ENCODE measurements around the gene PGRMC1.

Gene PGRMC1

GRCh38 chrX:119226446-119226845 is 9.6 kb upstream of the PGRMC1 start:
- DNase-seq, result no peak
- no peak overlapping the region for H3K27ac ChIP-seq
- H3K36me3 ChIP-seq, result no peaks in the 10 kb centered on the region
- no peak overlapping the region for H3K4me3 ChIP-seq (ENCODE audit: low read depth, low read length)
- no peak for TF ChIP-seq CTCF (IDR thresholded peaks at IDR 0.05; ENCODE audit: low read depth, low read length)
- H3K9me3 ChIP-seq (ENCODE audit: severe bottlenecking), result peaks cover under 1% of the 10 kb centered on the region
- H3K27me3 ChIP-seq (ENCODE audit: insufficient read depth, low read depth, severe bottlenecking), result no peaks in the 10 kb centered on the region

DNA sequence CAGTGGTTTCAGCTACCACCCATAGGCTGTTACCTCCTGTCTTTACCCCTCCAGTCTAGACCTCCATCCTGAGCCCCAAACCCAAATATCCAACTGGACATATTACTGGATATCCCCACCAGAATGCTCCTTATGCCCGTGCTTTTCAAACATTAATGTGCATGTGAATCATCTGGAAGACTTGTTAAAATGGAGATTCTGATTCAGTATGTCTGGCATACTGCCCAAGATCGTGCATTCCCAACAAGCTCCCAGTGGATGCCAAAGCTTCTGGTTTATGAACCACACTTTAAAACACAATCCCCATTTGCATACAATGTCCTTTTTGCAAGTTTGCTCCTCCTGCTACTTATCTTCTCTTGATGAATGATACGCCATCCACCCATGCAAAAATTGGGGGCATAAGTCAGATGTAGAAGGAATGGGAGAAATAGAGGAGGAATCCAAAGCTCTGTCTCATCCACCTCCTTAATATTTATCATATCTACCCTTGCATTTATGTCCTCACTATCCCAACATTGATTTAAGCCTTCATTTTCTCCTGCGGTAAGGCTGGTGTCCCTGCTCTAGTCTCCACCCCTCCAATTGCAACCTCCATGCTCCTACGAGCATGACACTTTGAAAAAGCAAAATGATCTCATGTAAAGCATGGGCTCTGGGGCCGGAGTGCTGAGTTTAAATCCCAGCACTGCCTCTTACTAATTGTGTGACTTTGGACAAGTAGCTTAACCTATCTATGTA is 7.4 kb upstream of the PGRMC1 start:
- H3K36me3 ChIP-seq, result no peaks in the 10 kb centered on the region
- no peak overlapping the region for H3K27ac ChIP-seq
- peaks cover 3% of the 10 kb centered on the region for H3K9me3 ChIP-seq (ENCODE audit: severe bottlenecking)
- no peak overlapping the region for H3K4me3 ChIP-seq (ENCODE audit: low read depth, low read length)
- H3K27me3 ChIP-seq (ENCODE audit: insufficient read depth, low read depth, severe bottlenecking), result no peaks in the 10 kb centered on the region
- no peak for TF ChIP-seq CTCF (IDR thresholded peaks at IDR 0.05; ENCODE audit: low read depth, low read length)
- DNase-seq, result no peak

GRCh38 chrX:119229253-119229615 is 6.9 kb upstream of the PGRMC1 start:
- H3K27ac ChIP-seq, result no peak overlapping the region
- TF ChIP-seq CTCF (IDR thresholded peaks at IDR 0.05; ENCODE audit: low read depth, low read length), result no peak
- no peaks in the 10 kb centered on the region for H3K36me3 ChIP-seq

GRCh38 chrX:119230850-119231249 is 5.2 kb upstream of the PGRMC1 start:
- peaks cover 3% of the 10 kb centered on the region for H3K27me3 ChIP-seq (ENCODE audit: insufficient read depth, low read depth, severe bottlenecking)
- H3K9me3 ChIP-seq (ENCODE audit: severe bottlenecking), result peaks cover 3% of the 10 kb centered on the region
- no peak for DNase-seq
- no peak overlapping the region for H3K27ac ChIP-seq
- no peak for TF ChIP-seq CTCF (IDR thresholded peaks at IDR 0.05; ENCODE audit: low read depth, low read length)
- no peaks in the 10 kb centered on the region for H3K36me3 ChIP-seq
- H3K4me3 ChIP-seq (ENCODE audit: low read depth, low read length), result no peak overlapping the region

More at GRCh38 chrX:119229253-119229615, 6.9 kb upstream of the PGRMC1 start:
- peaks cover 3% of the 10 kb centered on the region for H3K9me3 ChIP-seq (ENCODE audit: severe bottlenecking)
- no peak for DNase-seq
- H3K27me3 ChIP-seq (ENCODE audit: insufficient read depth, low read depth, severe bottlenecking), result peaks cover 3% of the 10 kb centered on the region
- H3K4me3 ChIP-seq (ENCODE audit: low read depth, low read length), result no peak overlapping the region

GRCh38 chrX:119231936-119232445 is 4.1 kb upstream of the PGRMC1 start:
- no peak for TF ChIP-seq CTCF (IDR thresholded peaks at IDR 0.05; ENCODE audit: low read depth, low read length)
- Histone ChIP-seq H3K9me3 (ENCODE audit: severe bottlenecking) (peaks cover 3% of the 10 kb centered on the region), H3K27ac (no peak overlapping the region), H3K36me3 (peaks cover 3% of the 10 kb centered on the region; the same call in 1 of the 2 replicates), H3K27me3 (ENCODE audit: insufficient read depth, low read depth, severe bottlenecking) (peaks cover 3% of the 10 kb centered on the region), H3K4me3 (ENCODE audit: low read depth, low read length) (no peak overlapping the region)
- DNase-seq, result no peak
